Astrocyte of the spinal cord (primary cell): ENCODE results near the gene SLIT2.

Source experiments
- DNase-seq: peaks from one replicate; pipeline ENCODE4 v3.0.0; 2011; ENCODE audit warnings: low read depth, low spot score
- H3K4me3 ChIP-seq: 2 replicates; pipeline ENCODE4 v1.5.1; 2011; ENCODE audit warnings: low read depth, mild to moderate bottlenecking, low read length, moderate library complexity
- in situ Hi-C: cut with HindIII; loops from 2 replicates; pipeline ENCODE4 v1.10.0; 2017; ENCODE audit warnings: low sequenced_read_pairs
- TF ChIP-seq, protein P1 (sequence below): IDR thresholded peaks from 2 replicates; pipeline ENCODE4 v1.5.1; 2012; ENCODE audit warnings: low read depth, mild to moderate bottlenecking, low read length, inconsistent platforms

SLIT2 gene, protein sequence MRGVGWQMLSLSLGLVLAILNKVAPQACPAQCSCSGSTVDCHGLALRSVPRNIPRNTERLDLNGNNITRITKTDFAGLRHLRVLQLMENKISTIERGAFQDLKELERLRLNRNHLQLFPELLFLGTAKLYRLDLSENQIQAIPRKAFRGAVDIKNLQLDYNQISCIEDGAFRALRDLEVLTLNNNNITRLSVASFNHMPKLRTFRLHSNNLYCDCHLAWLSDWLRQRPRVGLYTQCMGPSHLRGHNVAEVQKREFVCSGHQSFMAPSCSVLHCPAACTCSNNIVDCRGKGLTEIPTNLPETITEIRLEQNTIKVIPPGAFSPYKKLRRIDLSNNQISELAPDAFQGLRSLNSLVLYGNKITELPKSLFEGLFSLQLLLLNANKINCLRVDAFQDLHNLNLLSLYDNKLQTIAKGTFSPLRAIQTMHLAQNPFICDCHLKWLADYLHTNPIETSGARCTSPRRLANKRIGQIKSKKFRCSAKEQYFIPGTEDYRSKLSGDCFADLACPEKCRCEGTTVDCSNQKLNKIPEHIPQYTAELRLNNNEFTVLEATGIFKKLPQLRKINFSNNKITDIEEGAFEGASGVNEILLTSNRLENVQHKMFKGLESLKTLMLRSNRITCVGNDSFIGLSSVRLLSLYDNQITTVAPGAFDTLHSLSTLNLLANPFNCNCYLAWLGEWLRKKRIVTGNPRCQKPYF (N-terminal part only)

GRCh38 chr4:20251796-20252655 is at the start of gene SLIT2:
Gene SLIT2, plus strand, starts transcription at chr4:20251905. Its CDS starts 1,911 bp downstream, at chr4:20253816.
- peak; percentile 85 for DNase-seq
- peak within 1 kb of the TSS; percentile 74 for H3K4me3 ChIP-seq
- in situ Hi-C loops: no loop called here
- TF ChIP-seq, protein P1, sequence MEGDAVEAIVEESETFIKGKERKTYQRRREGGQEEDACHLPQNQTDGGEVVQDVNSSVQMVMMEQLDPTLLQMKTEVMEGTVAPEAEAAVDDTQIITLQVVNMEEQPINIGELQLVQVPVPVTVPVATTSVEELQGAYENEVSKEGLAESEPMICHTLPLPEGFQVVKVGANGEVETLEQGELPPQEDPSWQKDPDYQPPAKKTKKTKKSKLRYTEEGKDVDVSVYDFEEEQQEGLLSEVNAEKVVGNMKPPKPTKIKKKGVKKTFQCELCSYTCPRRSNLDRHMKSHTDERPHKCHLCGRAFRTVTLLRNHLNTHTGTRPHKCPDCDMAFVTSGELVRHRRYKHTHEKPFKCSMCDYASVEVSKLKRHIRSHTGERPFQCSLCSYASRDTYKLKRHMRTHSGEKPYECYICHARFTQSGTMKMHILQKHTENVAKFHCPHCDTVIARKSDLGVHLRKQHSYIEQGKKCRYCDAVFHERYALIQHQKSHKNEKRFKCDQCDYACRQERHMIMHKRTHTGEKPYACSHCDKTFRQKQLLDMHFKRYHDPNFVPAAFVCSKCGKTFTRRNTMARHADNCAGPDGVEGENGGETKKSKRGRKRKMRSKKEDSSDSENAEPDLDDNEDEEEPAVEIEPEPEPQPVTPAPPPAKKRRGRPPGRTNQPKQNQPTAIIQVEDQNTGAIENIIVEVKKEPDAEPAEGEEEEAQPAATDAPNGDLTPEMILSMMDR: peak; percentile 34

DNA sequence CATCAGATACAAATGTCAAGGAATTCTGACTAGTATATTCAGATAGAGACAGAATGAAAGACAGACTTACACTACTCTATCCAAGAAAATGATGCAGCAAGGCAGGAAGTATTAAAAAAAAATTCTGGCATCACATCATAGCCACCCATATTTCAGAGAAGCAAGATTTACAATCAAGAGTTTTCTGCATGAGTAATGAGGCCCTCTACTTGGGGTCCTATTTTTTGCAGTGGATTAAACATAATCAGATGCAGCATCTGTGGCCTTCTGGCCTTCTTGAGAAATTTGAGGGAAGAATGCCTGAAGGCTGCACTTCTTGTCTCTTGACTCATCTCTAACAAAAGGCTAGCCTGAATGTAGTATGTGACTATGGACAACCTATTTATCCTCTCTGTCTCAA is 48.2 kb upstream of the SLIT2 start:
- peak; percentile 79 for DNase-seq
- TF ChIP-seq, protein P1: no peak
- no peak overlapping the region for H3K4me3 ChIP-seq
- in situ Hi-C loops: no loop called here

DNA sequence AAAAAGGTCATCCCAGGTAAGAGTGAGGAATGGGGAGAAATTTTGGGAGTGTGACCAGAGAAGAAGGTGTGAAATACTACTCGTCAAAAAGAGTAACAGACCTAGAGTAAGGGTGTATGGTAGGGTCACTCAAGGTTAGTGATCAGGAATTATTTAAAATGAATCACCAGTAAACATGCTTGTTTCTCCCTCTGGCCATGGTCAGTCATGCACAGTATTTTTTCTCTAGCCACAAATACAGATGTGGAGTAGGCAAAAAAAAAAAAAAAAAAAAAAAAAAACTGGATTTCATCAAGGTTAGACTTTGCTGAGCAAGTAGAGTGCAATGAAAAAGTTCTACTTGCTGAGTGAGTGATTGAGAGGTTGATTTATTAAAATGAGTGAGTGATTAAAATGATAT is 34.2 kb upstream of the SLIT2 start:
- H3K4me3 ChIP-seq: no peak overlapping the region
- no peak for DNase-seq
- TF ChIP-seq, protein P1: no peak
- in situ Hi-C loops: no loop called here

GRCh38 chr4:20217951-20218350 is 33.8 kb upstream of the SLIT2 start:
- TF ChIP-seq, protein P1: no peak
- H3K4me3 ChIP-seq: no peak overlapping the region
- in situ Hi-C loops: no loop called here
- no peak for DNase-seq

- TF ChIP-seq, protein P1: no peak
- DNase-seq: no peak
- in situ Hi-C loops: no loop called here
- no peak overlapping the region for H3K4me3 ChIP-seq
These were observed 32.2 kb upstream of the SLIT2 start for GRCh38 chr4:20219521-20219920.

GRCh38 chr4:20237894-20238537 is 13.7 kb upstream of the SLIT2 start:
- H3K4me3 ChIP-seq: no peak overlapping the region
- in situ Hi-C loops: no loop called here
- DNase-seq: no peak
- TF ChIP-seq, protein P1: no peak
